ENCODE data around the gene ARHGAP22. TPM values are rescaled to one million over a fixed set of nuclear protein-coding genes. Genes with fewer than 3 reads are reported as not detected.

ARHGAP22 gene
- total RNA-seq, 2 donors from 2014 or later, result 0.32 to 0.48 TPM

DNA sequence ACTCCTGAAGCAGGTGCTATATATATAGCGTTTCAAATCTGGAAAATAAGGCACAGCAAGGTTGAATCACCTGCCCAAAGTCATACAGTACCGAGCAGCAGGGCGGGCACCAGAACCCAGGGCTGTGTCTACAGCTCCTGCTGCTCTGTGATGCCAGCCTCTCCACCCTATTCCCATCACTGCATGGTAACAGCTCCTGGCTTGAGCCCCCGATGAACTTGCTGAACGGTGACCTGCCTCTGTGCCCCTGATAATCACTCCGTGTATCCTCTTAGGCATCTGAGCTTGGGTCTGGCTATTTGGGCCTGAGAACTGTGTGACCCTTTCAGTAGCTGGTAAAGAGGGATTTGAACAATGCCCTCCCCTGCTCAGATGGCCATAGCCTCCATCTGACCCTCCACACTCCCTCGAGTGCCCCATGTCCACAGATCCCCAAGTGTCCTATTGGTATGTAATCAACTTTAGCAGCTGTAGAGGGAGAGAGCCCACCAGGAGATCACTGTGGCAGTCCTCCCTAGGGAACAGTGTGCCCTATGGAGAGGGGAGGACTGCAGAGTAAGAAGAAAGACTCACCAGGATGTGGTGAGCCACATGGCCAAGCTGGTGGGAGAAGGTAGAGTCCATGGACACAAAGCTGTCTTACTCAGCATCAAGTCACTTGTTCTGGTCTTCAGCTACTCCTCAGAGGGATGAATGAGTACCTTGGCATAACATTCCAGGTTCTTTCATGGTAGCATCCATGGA lies 1.1 kb upstream of the ARHGAP22 start:
- H3K27me3 Mint-ChIP-seq, result peaks cover 23% of the 10 kb centered on the region
- no peak overlapping the region for H3K4me3 Mint-ChIP-seq
- ATAC-seq (replicated peaks), result no peak
- H3K36me3 Mint-ChIP-seq (ENCODE audit: low read depth), result no peaks in the 10 kb centered on the region
- no peaks in the 10 kb centered on the region for H3K9me3 Mint-ChIP-seq
- no peaks in the 10 kb centered on the region for H3K4me1 Mint-ChIP-seq
- H3K27ac Mint-ChIP-seq, result no peak overlapping the region

DNA sequence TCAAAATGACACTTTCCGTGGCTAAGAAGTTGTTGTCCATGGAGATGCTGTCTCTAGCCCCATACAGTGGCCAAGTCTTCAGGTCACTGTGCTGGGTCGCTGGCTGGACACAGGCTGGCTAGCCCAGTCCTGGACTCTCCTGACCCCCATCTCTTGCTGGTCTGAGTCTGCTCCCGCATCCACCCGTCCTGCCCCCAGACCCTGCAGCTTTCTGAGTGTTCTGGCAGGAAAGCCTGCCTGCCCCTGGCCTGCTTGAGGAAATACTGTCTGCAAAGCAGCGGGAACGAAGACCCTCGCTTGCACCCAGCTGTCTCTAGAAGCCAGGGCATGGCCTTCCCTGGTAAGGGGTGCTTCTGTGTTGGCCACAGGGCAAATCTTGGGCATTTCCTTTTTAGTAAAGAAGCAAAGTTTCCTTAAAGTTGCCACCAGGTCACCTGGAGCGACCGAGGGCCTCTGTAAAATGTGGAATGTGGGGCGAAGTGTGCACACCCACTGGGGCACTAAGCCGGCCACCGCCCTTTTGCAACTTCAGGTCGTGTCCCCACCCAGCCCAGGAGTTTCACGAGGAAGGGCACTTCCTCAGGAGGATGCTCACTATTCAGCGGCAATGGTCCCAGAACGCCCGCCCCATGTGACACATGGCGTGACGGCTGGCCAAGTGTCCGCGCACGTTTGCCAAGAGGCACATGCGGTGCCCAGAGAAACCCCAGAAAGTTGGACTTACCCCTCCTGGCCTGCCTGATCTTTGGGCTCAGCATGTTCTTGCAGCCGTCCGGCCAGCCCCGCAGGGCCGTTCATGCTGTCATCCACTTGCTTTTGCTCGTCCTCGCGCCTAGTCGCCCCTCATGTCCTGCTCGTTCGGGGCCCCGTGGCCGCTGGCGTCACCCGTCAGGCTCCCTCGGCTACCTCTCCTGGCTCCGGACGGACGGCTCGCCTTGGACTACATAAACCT lies 558 bp downstream of the ARHGAP22 start:
- H3K4me1 Mint-ChIP-seq, result no peaks in the 10 kb centered on the region
- ATAC-seq (replicated peaks), result no peak
- no peaks in the 10 kb centered on the region for H3K36me3 Mint-ChIP-seq (ENCODE audit: low read depth)
- H3K27ac Mint-ChIP-seq, result no peak overlapping the region
- H3K27me3 Mint-ChIP-seq, result peaks cover 23% of the 10 kb centered on the region
- no peak overlapping the region for H3K4me3 Mint-ChIP-seq
- H3K9me3 Mint-ChIP-seq, result no peaks in the 10 kb centered on the region

DNA sequence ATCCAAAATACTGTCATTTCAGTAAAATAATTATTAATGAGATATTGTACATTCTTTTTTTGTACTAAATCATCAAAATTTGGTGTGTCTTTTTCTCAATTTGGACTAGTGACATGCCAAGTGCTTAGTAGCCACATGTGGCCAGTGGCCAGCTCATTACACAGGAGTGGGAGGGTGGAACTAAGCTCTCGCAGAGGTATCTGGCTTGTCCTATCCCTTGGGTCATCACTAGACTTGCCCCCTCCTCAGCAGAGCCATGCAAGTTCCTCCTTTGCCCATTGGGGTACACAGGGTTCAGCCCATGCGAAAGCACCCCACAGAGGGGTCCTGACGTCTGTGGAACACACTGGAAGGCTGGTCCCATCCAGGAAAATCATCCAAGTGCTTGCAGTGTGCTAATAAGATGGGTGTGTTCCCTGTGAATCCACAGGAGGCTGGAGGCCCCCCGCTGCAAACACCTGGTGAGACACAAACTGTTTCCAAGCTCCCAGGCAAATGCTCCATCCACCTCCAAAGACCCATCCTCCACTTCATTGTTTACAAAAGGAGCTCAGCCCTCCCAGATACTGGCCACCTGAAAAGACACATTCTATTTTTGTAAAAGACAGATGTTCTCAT lies 1.3 kb downstream of the ARHGAP22 start:
- no peaks in the 10 kb centered on the region for H3K36me3 Mint-ChIP-seq (ENCODE audit: low read depth)
- H3K27ac Mint-ChIP-seq, result no peak overlapping the region
- peaks cover 26% of the 10 kb centered on the region for H3K27me3 Mint-ChIP-seq
- H3K4me1 Mint-ChIP-seq, result no peaks in the 10 kb centered on the region
- ATAC-seq (replicated peaks), result no peak
- no peaks in the 10 kb centered on the region for H3K9me3 Mint-ChIP-seq
- no peak overlapping the region for H3K4me3 Mint-ChIP-seq

DNA sequence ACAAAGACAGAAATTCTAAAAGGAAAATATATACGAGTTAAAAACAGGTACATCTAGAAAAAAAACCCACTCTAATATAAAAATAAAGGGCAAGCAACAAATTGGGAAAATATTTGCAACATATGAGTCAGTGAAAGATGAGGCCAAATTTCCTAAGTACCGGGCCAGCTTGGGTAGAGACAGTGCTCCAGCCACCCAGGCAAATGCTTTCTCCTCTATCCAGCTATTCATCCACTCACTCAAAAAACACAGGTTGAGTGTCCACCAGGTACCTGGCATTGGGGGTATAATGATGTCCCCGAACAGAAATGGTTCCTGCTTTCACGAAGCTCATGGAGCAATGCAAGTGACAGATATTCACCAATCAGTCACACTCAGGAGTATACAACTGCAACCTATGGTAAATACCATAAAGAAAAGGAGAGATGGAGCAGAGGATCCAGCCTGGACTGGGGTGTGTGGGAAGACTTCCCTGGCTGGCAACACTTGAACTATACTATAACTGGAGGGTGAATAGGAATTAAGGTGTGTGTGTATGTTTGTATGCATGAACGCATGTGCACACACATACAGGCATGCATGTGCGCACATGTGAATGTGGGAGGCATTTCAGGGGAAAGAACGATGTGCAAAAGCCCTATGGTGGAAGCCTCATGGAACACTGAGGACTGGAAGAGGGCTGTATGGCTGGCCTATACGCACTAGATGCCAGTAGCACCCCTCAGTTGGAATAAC lies 2.3 kb downstream of the ARHGAP22 start:
- no peak overlapping the region for H3K27ac Mint-ChIP-seq

DNA sequence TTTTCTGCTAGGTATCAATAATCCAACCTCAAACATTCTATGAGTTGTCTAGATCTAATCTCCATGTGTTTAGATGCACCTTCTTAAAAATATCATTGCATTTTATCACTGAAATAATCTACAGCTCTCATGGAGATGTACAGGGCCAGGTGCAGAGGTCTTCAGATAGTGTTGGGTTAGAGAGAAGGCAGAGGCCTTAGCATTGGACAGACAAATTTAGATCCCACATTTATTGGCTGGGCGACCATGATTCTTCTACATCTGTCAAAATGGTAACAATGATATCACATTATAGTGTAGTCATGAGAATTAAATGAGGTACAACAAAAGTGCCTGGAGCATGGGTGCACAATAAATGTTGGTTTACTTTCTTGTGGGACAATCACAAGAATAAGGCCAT lies 3.1 kb downstream of the ARHGAP22 start:
- Mint-ChIP-seq H3K4me3 (no peak overlapping the region), H3K36me3 (ENCODE audit: low read depth) (no peaks in the 10 kb centered on the region), H3K27me3 (peaks cover 27% of the 10 kb centered on the region), H3K9me3 (no peaks in the 10 kb centered on the region), H3K27ac (no peak overlapping the region), H3K4me1 (no peaks in the 10 kb centered on the region)
- no peak for ATAC-seq (replicated peaks)

More for the DNA sequence above, 2.3 kb downstream of the ARHGAP22 start:
- H3K4me1 Mint-ChIP-seq, result no peaks in the 10 kb centered on the region
- no peak overlapping the region for H3K4me3 Mint-ChIP-seq
- no peak for ATAC-seq (replicated peaks)
- H3K9me3 Mint-ChIP-seq, result no peaks in the 10 kb centered on the region
- H3K36me3 Mint-ChIP-seq (ENCODE audit: low read depth), result no peaks in the 10 kb centered on the region
- H3K27me3 Mint-ChIP-seq, result peaks cover 30% of the 10 kb centered on the region

DNA sequence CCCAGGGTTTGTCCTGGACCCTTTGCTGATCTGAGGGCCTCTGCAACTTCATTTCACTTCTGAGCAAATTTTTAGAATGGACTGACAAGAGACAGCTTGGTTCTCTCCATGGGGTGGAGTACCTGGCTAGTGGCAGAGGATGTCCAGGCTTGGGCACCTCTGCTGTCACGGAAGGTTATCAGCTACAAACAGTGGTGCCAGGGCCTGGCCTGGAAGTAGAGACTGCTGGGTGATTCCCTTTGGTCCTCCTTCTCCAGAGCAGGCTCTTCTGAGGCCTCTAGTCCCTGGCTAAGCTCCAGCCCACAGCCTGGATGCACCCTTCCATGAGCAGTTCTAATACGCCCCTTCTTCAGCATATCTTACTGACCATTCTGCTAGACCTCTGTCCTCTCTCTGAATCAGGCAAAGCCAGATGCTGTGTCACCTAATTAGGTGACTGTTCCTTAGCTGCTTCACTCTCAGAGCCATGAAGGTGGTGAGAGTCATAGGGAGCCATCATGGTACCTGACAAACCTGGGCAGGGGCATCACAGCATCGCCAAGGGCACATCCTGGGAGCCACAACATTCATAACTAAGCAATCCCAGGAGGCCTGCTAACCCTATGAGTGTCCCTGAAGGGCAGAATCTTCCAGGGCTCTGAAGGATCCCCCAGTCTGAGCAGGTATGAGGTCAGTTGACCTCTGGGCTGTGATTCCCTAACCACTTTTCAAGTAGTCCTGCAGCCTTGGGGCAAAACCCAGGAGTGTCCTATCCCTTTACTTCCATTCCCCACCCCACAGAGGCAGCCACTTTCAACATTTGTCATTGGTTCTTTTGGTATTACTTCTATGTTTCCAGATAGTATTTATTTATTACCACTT lies 4.0 kb downstream of the ARHGAP22 start:
- no peak overlapping the region for H3K27ac Mint-ChIP-seq
- H3K27me3 Mint-ChIP-seq, result peaks cover 21% of the 10 kb centered on the region
- no peaks in the 10 kb centered on the region for H3K36me3 Mint-ChIP-seq (ENCODE audit: low read depth)
- no peaks in the 10 kb centered on the region for H3K9me3 Mint-ChIP-seq
- no peak for ATAC-seq (replicated peaks)
- H3K4me3 Mint-ChIP-seq, result no peak overlapping the region
- H3K4me1 Mint-ChIP-seq, result no peaks in the 10 kb centered on the region

DNA sequence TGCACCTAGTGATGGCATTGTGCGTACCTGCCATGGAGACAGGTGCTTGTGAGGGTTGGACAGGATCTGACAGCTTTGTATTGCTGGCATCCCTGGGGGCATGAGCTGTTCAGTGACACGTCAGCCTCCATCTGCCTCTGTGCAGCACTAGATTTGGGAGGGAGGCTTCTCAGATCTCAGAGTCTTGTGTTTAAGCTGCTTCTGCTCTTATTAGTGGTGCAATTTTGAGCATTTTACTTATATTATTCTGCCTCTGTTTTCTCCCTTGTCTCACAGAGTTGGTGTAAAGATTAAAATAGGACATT lies 5.1 kb downstream of the ARHGAP22 start:
- peaks cover 17% of the 10 kb centered on the region for H3K27me3 Mint-ChIP-seq
- no peak overlapping the region for H3K4me3 Mint-ChIP-seq
- H3K4me1 Mint-ChIP-seq, result no peaks in the 10 kb centered on the region
- no peaks in the 10 kb centered on the region for H3K36me3 Mint-ChIP-seq (ENCODE audit: low read depth)
- ATAC-seq (replicated peaks), result no peak
- H3K9me3 Mint-ChIP-seq, result no peaks in the 10 kb centered on the region
- H3K27ac Mint-ChIP-seq, result no peak overlapping the region

DNA sequence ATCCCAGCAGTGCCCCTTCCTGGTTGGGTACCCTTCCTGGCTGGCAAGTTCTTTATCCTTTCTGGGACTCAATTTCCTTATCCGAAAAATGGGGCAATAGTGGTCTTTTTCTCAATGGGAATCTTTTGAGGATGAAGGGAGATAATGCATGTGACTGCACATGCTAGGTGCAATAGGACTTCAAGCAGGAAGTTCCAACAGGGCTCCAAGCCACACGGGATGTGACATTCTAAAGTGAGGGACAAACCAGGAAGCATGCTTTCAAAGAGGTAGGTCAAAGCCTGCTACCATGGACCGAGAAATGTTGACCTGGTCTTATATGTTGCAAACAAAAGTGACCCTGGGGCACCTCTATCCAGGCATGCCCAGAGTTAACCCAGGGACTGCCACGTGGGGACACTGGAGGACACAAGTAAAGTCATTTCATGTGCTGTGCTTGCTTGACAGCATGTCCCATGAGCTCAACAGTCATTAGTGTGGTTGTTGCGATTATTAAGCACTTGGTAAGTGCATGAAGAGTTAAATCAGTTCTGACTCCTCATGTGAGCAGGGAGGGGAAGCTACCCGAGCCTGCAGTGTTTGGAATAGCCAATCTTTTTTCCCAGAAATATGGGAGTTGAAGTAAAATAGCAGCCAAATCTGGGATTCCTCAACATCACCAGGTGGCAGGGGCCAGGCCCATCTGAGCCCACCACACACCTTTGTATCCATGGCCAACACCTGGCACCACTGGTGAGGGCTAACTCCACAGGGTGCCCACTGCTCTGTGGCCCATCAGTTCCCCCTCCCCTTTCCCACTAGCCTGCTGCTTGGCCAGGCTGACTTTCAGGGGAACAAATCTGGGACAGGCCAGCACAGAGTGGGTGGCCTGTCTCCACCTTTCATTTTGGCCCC lies 5.7 kb downstream of the ARHGAP22 start:
- Mint-ChIP-seq H3K4me1 (no peaks in the 10 kb centered on the region), H3K27me3 (peaks cover 16% of the 10 kb centered on the region), H3K4me3 (no peak overlapping the region), H3K27ac (no peak overlapping the region), H3K36me3 (ENCODE audit: low read depth) (no peaks in the 10 kb centered on the region), H3K9me3 (no peaks in the 10 kb centered on the region)
- ATAC-seq (replicated peaks), result no peak

DNA sequence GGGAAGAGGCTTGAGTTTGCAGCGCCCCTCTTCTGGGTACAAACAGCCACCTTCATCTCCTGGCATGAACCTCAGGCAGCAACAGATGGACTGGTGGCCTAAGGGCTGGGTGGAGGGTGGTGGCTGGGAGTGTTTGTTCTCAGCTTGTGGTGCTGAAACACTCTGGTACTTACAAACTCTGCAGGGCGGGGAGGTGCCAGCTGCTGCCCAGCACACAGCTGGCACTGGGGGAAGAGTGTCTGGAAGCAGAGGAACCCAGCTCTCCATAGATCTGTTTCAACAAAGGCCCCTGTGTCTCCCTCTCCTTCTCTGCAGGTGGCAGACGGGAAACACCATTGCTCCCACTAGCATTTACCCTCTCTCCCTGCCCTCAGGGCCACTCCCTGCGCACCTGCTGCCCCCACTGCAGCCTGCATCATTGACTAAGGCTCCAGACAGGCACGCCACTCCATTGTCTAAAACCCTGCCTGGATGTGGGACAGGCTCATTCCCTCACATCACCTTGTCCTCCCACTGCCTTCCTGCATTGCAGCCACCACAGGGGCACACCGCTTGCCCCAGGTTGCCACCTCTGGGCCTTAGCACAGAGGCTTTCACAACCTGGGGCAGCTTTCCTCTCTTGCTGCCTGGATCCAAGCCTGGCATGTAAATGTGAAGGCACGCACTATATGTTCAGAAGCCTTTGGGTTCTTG lies 6.5 kb downstream of the ARHGAP22 start:
- Mint-ChIP-seq H3K27ac (no peak overlapping the region), H3K27me3 (peaks cover 14% of the 10 kb centered on the region), H3K9me3 (no peaks in the 10 kb centered on the region), H3K36me3 (ENCODE audit: low read depth) (no peaks in the 10 kb centered on the region), H3K4me1 (no peaks in the 10 kb centered on the region), H3K4me3 (no peak overlapping the region)
- ATAC-seq (replicated peaks), result no peak

DNA sequence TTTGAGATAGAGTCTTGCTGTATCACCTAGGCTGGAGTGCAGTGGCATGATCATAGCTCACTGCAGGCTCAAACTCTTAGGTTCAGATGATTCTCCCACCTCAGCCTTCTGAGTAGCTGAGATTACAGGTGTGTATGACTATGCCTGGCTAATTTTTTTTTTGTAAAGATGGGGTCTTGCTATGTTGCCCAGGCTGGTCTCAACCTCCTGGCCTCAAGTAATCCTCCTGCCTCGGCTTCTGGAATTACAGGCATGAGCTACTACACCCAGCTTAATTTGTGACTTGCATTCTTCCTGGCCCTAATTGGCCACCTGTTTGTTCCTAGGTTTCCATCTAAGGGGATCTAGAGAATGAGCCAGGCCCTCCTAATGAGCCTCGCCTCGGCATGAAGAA lies 9.3 kb downstream of the ARHGAP22 start:
- ATAC-seq (replicated peaks), result no peak
- Mint-ChIP-seq H3K4me3 (no peak overlapping the region), H3K4me1 (no peaks in the 10 kb centered on the region), H3K9me3 (no peaks in the 10 kb centered on the region), H3K27ac (no peak overlapping the region), H3K36me3 (ENCODE audit: low read depth) (no peaks in the 10 kb centered on the region), H3K27me3 (peaks cover 19% of the 10 kb centered on the region)

DNA sequence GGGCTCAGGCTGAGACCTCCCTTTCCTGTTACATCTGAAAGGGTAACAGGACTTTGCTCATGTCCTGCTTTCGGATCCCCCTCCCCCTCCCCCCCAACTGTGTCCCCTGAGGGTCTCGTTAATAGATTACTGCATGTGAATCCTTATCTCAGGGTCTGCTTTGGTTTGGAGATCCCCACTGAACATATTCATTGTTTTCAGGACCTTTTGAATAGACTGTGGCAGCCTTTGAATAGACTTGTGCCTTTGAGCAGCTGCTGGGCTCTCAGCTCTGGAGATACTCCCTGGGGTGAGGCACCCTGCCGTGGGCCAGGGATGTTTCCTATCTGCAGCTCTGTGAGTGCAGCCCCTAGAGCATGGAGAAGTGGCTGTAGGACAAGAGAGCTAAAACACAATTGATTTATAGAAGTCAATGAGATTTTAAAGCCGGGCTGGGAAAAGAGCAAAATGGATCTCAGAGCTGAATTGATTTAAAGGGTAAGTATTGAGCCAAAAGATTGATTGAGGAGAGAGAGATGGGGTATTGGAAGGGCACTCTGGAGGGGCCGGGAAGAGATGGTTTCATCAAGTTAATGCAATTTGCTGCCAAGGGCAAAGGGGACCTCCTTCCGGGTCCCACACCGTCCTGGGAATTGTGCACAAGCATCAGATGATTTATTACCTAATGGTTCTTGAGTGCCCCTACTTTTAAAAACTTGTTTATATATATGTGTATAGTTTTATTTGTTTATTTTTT lies 9.9 kb downstream of the ARHGAP22 start:
- no peaks in the 10 kb centered on the region for H3K4me1 Mint-ChIP-seq

DNA sequence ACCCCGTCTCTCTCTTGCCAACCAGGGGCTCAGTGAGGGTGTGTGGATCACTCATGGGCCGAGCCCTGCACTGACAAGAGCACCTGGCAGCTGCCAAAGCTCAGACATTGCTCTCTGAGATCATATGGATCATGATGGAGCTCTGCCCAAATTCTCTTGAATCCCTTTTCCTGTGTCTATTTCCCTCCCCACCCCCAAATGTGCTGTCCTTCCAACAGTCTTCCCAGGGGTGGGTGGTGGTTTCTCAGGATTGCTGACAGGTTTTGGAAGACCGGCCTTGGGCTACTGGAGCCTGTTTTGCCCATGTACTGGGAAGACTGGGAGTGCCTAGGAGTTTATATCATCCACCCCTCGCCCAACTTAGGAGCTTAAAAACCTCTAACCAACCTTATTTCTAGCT lies 10.5 kb downstream of the ARHGAP22 start:
- Mint-ChIP-seq H3K27ac (no peak overlapping the region), H3K9me3 (no peaks in the 10 kb centered on the region), H3K36me3 (ENCODE audit: low read depth) (no peaks in the 10 kb centered on the region), H3K27me3 (peaks cover 24% of the 10 kb centered on the region), H3K4me3 (no peak overlapping the region), H3K4me1 (no peaks in the 10 kb centered on the region)
- ATAC-seq (replicated peaks), result no peak

More for the DNA sequence above, 9.9 kb downstream of the ARHGAP22 start:
- peaks cover 19% of the 10 kb centered on the region for H3K27me3 Mint-ChIP-seq
- no peak for ATAC-seq (replicated peaks)
- no peaks in the 10 kb centered on the region for H3K36me3 Mint-ChIP-seq (ENCODE audit: low read depth)
- H3K9me3 Mint-ChIP-seq, result no peaks in the 10 kb centered on the region
- H3K27ac Mint-ChIP-seq, result no peak overlapping the region
- H3K4me3 Mint-ChIP-seq, result no peak overlapping the region

Data from activated T-helper 17 cell treated with anti-CD3 and anti-CD28 coated beads, Interleukin-2, amount 50 U/mL, for 72 hours (primary cell).